ENCODE data around the gene HACD1.

DNA sequence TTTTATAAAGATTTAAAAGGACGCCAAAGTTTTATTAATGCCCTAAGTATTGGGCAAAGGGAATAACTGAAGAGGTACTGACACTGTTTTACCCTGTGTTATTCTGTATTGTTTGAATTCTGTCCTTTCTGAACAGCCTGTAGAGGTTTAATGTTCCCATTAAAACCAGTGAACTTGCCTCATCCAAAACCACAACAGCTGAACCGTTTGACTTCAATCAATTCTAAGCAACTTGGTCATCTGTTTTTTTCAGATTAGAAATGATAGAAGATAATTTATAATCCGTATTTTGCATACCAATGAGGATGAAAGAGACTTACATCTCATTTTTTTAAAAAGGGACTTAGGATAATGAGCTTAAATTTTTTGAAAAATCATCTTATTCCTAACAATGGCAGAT lies 40.4 kb downstream of the HACD1 start:
- no peak for TF ChIP-seq CTCF (IDR thresholded peaks at IDR 0.05)
- no peak for TF ChIP-seq POLR2A (IDR thresholded peaks at IDR 0.05)
